ENCODE data around the gene RBM26.

The RBM26 gene

DNA sequence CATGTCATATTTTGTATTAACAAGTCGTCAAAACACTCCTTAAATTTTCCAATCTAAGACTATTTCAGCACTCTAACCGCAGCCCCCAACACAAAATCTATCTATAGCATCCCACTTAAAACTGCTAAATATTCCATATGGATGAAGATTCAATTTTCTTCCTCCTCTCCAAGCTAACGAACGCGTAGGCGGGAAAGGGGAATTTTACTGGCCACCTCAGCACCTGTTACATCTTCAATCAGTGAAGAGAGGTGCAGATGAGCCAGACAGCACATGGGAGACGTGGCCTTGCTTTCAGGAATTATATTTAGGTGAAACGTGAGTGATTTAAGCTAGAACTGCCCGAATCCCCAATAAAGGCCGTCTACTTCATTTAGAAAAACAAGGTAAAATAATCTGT, 1.1 kb downstream of the RBM26 start:
- TF ChIP-seq ZBTB7A (IDR thresholded peaks at IDR 0.05; ENCODE audit: low read depth): no peak
- TF ChIP-seq CEBPB (IDR thresholded peaks at IDR 0.05): no peak
- no peak for TF ChIP-seq TAF1 (IDR thresholded peaks at IDR 0.05; ENCODE audit: low read depth)
- no peak for TF ChIP-seq EGR1 (IDR thresholded peaks at IDR 0.05)
- TF ChIP-seq FOXM1 (IDR thresholded peaks at IDR 0.05; ENCODE audit: borderline replicate concordance, low read depth): no peak
- TF ChIP-seq, protein P1, sequence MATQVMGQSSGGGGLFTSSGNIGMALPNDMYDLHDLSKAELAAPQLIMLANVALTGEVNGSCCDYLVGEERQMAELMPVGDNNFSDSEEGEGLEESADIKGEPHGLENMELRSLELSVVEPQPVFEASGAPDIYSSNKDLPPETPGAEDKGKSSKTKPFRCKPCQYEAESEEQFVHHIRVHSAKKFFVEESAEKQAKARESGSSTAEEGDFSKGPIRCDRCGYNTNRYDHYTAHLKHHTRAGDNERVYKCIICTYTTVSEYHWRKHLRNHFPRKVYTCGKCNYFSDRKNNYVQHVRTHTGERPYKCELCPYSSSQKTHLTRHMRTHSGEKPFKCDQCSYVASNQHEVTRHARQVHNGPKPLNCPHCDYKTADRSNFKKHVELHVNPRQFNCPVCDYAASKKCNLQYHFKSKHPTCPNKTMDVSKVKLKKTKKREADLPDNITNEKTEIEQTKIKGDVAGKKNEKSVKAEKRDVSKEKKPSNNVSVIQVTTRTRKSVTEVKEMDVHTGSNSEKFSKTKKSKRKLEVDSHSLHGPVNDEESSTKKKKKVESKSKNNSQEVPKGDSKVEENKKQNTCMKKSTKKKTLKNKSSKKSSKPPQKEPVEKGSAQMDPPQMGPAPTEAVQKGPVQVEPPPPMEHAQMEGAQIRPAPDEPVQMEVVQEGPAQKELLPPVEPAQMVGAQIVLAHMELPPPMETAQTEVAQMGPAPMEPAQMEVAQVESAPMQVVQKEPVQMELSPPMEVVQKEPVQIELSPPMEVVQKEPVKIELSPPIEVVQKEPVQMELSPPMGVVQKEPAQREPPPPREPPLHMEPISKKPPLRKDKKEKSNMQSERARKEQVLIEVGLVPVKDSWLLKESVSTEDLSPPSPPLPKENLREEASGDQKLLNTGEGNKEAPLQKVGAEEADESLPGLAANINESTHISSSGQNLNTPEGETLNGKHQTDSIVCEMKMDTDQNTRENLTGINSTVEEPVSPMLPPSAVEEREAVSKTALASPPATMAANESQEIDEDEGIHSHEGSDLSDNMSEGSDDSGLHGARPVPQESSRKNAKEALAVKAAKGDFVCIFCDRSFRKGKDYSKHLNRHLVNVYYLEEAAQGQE (IDR thresholded peaks at IDR 0.05; ENCODE audit: low read depth): no peak
- TF ChIP-seq, protein P2, sequence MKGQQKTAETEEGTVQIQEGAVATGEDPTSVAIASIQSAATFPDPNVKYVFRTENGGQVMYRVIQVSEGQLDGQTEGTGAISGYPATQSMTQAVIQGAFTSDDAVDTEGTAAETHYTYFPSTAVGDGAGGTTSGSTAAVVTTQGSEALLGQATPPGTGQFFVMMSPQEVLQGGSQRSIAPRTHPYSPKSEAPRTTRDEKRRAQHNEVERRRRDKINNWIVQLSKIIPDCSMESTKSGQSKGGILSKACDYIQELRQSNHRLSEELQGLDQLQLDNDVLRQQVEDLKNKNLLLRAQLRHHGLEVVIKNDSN (IDR thresholded peaks at IDR 0.05): no peak
- TF ChIP-seq EP300 (IDR thresholded peaks at IDR 0.05; ENCODE audit: borderline replicate concordance): no peak
- no peak for TF ChIP-seq NFIC (IDR thresholded peaks at IDR 0.05)
- TF ChIP-seq TCF12 (IDR thresholded peaks at IDR 0.05; ENCODE audit: low read depth): no peak; the same call in 1 of the 2 replicates
- TF ChIP-seq CREB1 (IDR thresholded peaks at IDR 0.05; ENCODE audit: low read depth): no peak
- no peak for TF ChIP-seq YY1 (IDR thresholded peaks at IDR 0.05; ENCODE audit: low read depth)
- TF ChIP-seq TEAD4 (IDR thresholded peaks at IDR 0.05): no peak
- no peak for TF ChIP-seq RAD21 (IDR thresholded peaks at IDR 0.05; ENCODE audit: low read depth)
- TF ChIP-seq, protein P3, sequence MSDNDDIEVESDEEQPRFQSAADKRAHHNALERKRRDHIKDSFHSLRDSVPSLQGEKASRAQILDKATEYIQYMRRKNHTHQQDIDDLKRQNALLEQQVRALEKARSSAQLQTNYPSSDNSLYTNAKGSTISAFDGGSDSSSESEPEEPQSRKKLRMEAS (IDR thresholded peaks at IDR 0.05): no peak

DNA sequence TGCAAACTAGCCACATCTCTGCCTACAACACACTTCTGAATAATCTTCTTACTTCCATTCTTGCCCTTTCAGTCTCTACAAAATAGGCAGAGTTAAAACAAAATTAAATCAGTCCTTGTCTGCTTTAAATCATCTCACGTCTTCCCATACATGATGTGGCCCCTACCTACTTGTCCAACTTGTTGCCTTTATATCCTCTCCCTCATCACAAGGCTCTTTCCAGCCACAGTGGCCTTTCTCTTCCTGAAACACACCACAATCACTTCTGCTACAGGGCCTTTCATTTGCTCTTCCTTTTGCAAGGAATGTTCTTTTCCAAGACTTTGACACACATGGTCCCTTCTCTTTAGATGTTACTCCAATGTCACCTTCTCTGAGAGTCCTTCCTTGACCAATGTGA, 1.7 kb downstream of the RBM26 start:
- TF ChIP-seq TCF12 (IDR thresholded peaks at IDR 0.05; ENCODE audit: low read depth) (no peak), EGR1 (IDR thresholded peaks at IDR 0.05) (no peak), YY1 (IDR thresholded peaks at IDR 0.05; ENCODE audit: low read depth) (no peak)
- TF ChIP-seq, protein P2 (IDR thresholded peaks at IDR 0.05): no peak

DNA sequence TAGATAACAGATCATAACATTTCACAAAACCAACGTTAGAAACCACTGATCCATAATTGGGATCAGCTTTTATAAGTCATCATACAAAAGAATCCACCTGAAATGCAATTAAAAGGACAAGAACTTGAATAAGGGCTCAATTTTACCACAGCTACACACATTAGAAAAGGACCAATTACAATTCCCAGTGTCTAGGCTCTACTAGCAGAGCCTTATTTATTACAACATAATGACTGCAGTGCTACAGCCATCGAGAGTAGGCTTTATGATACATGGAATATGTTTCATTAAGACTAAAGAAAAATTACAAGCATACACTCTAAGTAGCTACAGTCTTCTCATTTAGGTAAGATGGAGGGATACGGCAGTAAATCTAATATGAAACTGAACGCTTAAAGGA, 2.9 kb downstream of the RBM26 start:
- TF ChIP-seq EGR1 (IDR thresholded peaks at IDR 0.05) (no peak), FOXM1 (IDR thresholded peaks at IDR 0.05; ENCODE audit: borderline replicate concordance, low read depth) (no peak), TAF1 (IDR thresholded peaks at IDR 0.05; ENCODE audit: low read depth) (no peak), CEBPB (IDR thresholded peaks at IDR 0.05) (no peak), TCF12 (IDR thresholded peaks at IDR 0.05; ENCODE audit: low read depth) (no peak), ZBTB7A (IDR thresholded peaks at IDR 0.05; ENCODE audit: low read depth) (no peak), EP300 (IDR thresholded peaks at IDR 0.05; ENCODE audit: borderline replicate concordance) (no peak), CREB1 (IDR thresholded peaks at IDR 0.05; ENCODE audit: low read depth) (no peak)
- TF ChIP-seq, protein P2 (IDR thresholded peaks at IDR 0.05): no peak

DNA sequence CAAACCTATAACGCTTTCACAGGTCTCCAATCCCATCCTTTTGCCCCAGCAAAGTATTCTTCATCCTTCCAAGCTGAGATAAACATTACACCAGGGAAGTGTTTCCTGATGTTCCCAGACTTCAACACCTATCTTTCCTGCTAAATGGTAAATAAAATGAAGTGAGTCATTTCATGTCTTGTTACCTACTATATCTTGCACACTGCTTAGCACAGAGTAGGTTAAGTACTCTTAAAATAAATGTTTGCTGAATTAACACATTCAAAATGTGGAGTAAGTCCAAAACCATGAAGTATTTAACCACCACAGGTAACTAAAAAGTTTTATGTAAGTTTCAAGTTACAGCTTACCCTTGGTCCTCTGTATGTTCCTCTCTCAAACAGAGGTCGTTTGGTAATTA, 3.4 kb downstream of the RBM26 start:
- no peak for TF ChIP-seq TAF1 (IDR thresholded peaks at IDR 0.05; ENCODE audit: low read depth)
- no peak for TF ChIP-seq CREB1 (IDR thresholded peaks at IDR 0.05; ENCODE audit: low read depth)
- no peak for TF ChIP-seq TEAD4 (IDR thresholded peaks at IDR 0.05)
- TF ChIP-seq FOXM1 (IDR thresholded peaks at IDR 0.05; ENCODE audit: borderline replicate concordance, low read depth): no peak

DNA sequence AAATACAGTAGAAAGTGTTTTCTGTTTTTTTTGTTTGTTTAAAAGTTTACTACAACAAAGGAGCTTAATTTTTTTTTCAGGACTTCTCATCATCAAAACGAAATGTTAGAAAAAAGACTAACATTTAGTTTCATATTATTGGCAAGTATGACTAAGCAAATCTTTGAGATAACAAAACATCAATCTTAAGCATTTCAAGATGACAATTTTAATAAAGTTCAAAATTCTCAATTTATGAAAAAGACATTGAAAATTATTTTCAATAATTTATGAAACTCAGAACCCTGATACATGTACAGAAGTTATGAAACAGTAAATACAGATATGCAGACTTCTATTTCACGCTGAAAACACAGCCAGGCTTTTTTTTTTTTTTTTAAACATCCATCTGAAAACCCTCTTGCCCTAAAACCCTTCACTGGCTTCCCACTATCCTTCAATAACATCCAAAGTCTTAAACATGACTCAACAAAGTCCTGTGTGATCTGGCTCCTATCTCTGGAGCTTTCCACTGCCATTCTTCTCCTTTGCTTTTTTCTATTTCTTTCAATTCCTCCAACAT, 3.9 kb downstream of the RBM26 start:
- TF ChIP-seq, protein P1 (IDR thresholded peaks at IDR 0.05; ENCODE audit: low read depth): no peak
- no peak for TF ChIP-seq FOXM1 (IDR thresholded peaks at IDR 0.05; ENCODE audit: borderline replicate concordance, low read depth)
- no peak for TF ChIP-seq TEAD4 (IDR thresholded peaks at IDR 0.05)

DNA sequence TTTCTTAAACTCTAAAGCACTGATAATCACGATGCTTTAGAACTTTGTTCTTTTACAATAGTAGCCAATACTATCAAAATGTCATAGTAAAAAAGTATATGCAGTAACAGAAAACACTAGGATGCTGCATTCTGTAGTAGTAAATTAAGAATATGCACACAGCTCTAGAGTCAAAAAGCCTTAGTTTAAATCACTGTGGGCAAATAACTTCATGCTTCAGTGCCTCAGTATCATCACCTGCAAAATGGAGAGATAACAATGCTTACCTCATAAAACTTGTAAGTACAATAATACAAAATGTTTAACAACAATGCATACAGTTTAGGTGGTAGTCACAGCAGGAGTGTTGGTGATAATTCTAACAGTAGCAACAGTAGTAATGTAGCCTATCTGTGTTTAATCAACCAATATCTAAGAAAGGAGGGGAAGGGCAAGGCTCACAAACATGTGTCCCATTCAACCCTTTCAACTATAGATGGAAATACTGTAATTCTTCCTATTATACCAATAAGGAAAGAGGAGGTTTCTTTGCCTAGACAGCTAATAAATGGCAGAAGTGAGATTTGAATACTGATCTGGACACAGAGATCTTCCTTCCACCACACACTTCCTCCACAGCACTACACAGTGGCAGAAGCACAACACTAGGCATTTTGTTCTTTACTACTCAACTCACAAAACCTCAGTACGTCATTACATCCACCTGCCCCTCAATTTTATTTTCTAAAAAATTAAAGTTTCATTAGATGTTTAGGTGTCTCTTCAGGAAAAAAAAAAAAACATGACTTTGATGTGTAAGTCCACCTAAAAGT, 4.6 kb downstream of the RBM26 start:
- TF ChIP-seq TEAD4 (IDR thresholded peaks at IDR 0.05): no peak
- TF ChIP-seq TAF1 (IDR thresholded peaks at IDR 0.05; ENCODE audit: low read depth): no peak
- no peak for TF ChIP-seq EGR1 (IDR thresholded peaks at IDR 0.05)
